H9 (cell line): Measurements from ENCODE around the gene TEX19. TPM values are rescaled to one million over a fixed set of nuclear protein-coding genes. Genes with fewer than 3 reads are reported as not detected.

Experiments used
- DNase-seq: peaks from one replicate; pipeline ENCODE4 v3.0.0-alpha.2; 2017
- H2AFZ ChIP-seq: one replicate; pipeline ENCODE4 v1.6.1; 2013; ENCODE audit warnings: mild to moderate bottlenecking, low read length, control low read depth, moderate library complexity
- H2AK5ac ChIP-seq: 2 replicates; pipeline ENCODE4 v1.6.1; 2013; ENCODE audit warnings: low read length, control low read depth, mixed read lengths; ENCODE audit not compliant: insufficient read length
- H2BK120ac ChIP-seq: one replicate; pipeline ENCODE4 v1.6.1; 2013; ENCODE audit warnings: low read depth, mild to moderate bottlenecking, low read length, control low read depth, inconsistent platforms; ENCODE audit not compliant: poor library complexity, severe bottlenecking
- H2BK12ac ChIP-seq: 2 replicates; pipeline ENCODE4 v1.6.1; 2013; ENCODE audit warnings: low read length, control low read depth, mixed read lengths, low read depth; ENCODE audit not compliant: insufficient read length
- H2BK15ac ChIP-seq: 2 replicates; pipeline ENCODE4 v1.6.1; 2013; ENCODE audit warnings: low read depth, low read length, control low read depth
- H2BK20ac ChIP-seq: one replicate; pipeline ENCODE4 v1.6.1; 2013; ENCODE audit warnings: low read depth, mild to moderate bottlenecking, low read length, control low read depth, inconsistent platforms; ENCODE audit not compliant: poor library complexity, severe bottlenecking
- H2BK5ac ChIP-seq: 2 replicates; pipeline ENCODE4 v1.6.1; 2013; ENCODE audit warnings: low read length, control low read depth, mixed read lengths; ENCODE audit not compliant: insufficient read length
- H3K14ac ChIP-seq: 2 replicates; pipeline ENCODE4 v1.6.1; 2013; ENCODE audit warnings: low read length, control low read depth; ENCODE audit not compliant: insufficient read depth
- H3K18ac ChIP-seq: 2 replicates; pipeline ENCODE4 v1.6.1; 2013; ENCODE audit warnings: low read depth, mild to moderate bottlenecking, mixed read lengths, low read length, control low read depth; ENCODE audit not compliant: insufficient read length
- H3K23ac ChIP-seq: 2 replicates; pipeline ENCODE4 v1.6.1; 2013; ENCODE audit warnings: low read length, control low read depth, mixed read lengths, low read depth; ENCODE audit not compliant: insufficient read length
- H3K23me2 ChIP-seq: 2 replicates; pipeline ENCODE4 v1.6.1; 2013; ENCODE audit warnings: low read depth, mild to moderate bottlenecking, mixed read lengths, low read length, control low read depth; ENCODE audit not compliant: insufficient read length, poor library complexity, severe bottlenecking
- H3K27ac ChIP-seq: 2 replicates; pipeline ENCODE4 v1.5.1; 2013; ENCODE audit warnings: low read length, control low read depth, mixed read lengths, low read depth; ENCODE audit not compliant: insufficient read length
- H3K27me3 ChIP-seq: 2 replicates; pipeline ENCODE4 v1.6.1; 2013; ENCODE audit warnings: low read length, control low read depth, inconsistent platforms; ENCODE audit not compliant: insufficient read depth
- H3K4ac ChIP-seq: 2 replicates; pipeline ENCODE4 v1.6.1; 2013; ENCODE audit warnings: low read depth, mild to moderate bottlenecking, control low read depth, inconsistent platforms, low read length, moderate library complexity
- H3K4me1 ChIP-seq: 2 replicates; pipeline ENCODE4 v1.6.1; 2013; ENCODE audit warnings: low read length, control low read depth, inconsistent platforms; ENCODE audit not compliant: insufficient read depth
- H3K4me2 ChIP-seq: 2 replicates; pipeline ENCODE4 v1.6.1; 2013; ENCODE audit warnings: low read length, control low read depth, mixed read lengths; ENCODE audit not compliant: insufficient read length, insufficient read depth
- H3K56ac ChIP-seq: 2 replicates; pipeline ENCODE4 v1.6.1; 2013; ENCODE audit warnings: low read depth, mild to moderate bottlenecking, mixed read lengths, low read length, control low read depth; ENCODE audit not compliant: insufficient read length
- H3K79me1 ChIP-seq: 2 replicates; pipeline ENCODE4 v1.6.1; 2013; ENCODE audit warnings: low read depth, mild to moderate bottlenecking, moderate library complexity, low read length, control low read depth, inconsistent platforms; ENCODE audit not compliant: insufficient read depth, poor library complexity, severe bottlenecking
- H3K79me2 ChIP-seq: 2 replicates; pipeline ENCODE4 v1.6.1; 2013; ENCODE audit warnings: low read length, control low read depth, inconsistent platforms; ENCODE audit not compliant: insufficient read depth
- H3K9ac ChIP-seq: 2 replicates; pipeline ENCODE4 v1.6.1; 2013; ENCODE audit warnings: low read length, control low read depth, mixed read lengths; ENCODE audit not compliant: insufficient read length; ENCODE audit errors: extremely low read depth
- H3K9me3 ChIP-seq: one replicate; pipeline ENCODE4 v1.6.1; 2013; ENCODE audit warnings: low read depth, low read length, inconsistent platforms; ENCODE audit not compliant: control insufficient read depth
- H3T11ph ChIP-seq: one replicate; pipeline ENCODE4 v1.6.1; 2013; ENCODE audit warnings: mild to moderate bottlenecking, low read length, control low read depth, inconsistent platforms
- H4K20me1 ChIP-seq: one replicate; pipeline ENCODE4 v1.6.1; 2013; ENCODE audit not compliant: control insufficient read depth, insufficient read length, insufficient read depth
- H4K5ac ChIP-seq: 2 replicates; pipeline ENCODE4 v1.6.1; 2013; ENCODE audit warnings: low read depth, mild to moderate bottlenecking, mixed read lengths, low read length, control low read depth; ENCODE audit not compliant: insufficient read length
- H4K8ac ChIP-seq: replicated peaks from 2 replicates; pipeline ENCODE4 v1.6.1; 2013; ENCODE audit warnings: low read length, control low read depth, mixed read lengths, low read depth; ENCODE audit not compliant: insufficient read length
- H4K91ac ChIP-seq: 2 replicates; pipeline ENCODE4 v1.6.1; 2013; ENCODE audit warnings: low read depth, mild to moderate bottlenecking, moderate library complexity, mixed read lengths, low read length, control low read depth; ENCODE audit not compliant: insufficient read length
- H3K27ac Mint-ChIP-seq, 3 experiments: 2 replicates in 2 of 3; 3 replicates in 1 of 3; pipeline ENCODE4 v1.8.0; 2020 to 2021; ENCODE audit warnings: mixed read lengths in 3 of 3, mild to moderate bottlenecking in 1 of 3, moderate library complexity in 1 of 3
- H3K27me3 Mint-ChIP-seq: 2 replicates; pipeline ENCODE4 v1.8.0; 2021; ENCODE audit warnings: low read depth, mild to moderate bottlenecking, moderate library complexity, mixed read lengths
- H3K36me3 Mint-ChIP-seq, 3 experiments: 2 replicates in 2 of 3; 3 replicates in 1 of 3; pipeline ENCODE4 v1.8.0; 2020 to 2021; ENCODE audit warnings: low read depth in 3 of 3, mixed read lengths in 3 of 3; ENCODE audit not compliant: insufficient read depth in 1 of 3
- H3K4me1 Mint-ChIP-seq, 2 experiments: 2 replicates each; pipeline ENCODE4 v1.8.0; 2020; ENCODE audit warnings: mixed read lengths in 2 of 2
- H3K4me3 Mint-ChIP-seq, 2 experiments: 2 replicates in 1 of 2; 3 replicates in 1 of 2; pipeline ENCODE4 v1.8.0; 2020 to 2021; ENCODE audit warnings: mild to moderate bottlenecking in 2 of 2, mixed read lengths in 2 of 2, moderate library complexity in 1 of 2
- H3K9me3 Mint-ChIP-seq, 2 experiments: 2 replicates in 1 of 2; 3 replicates in 1 of 2; pipeline ENCODE4 v1.8.0; 2020; ENCODE audit warnings: mild to moderate bottlenecking in 2 of 2, mixed read lengths in 2 of 2, moderate library complexity in 1 of 2
- CTCF ChIP-seq: fragments of 200-600 bp; sonication (generic); conservative IDR thresholded peaks from 3 replicates; pipeline ENCODE4 v1.8.0; 2021; ENCODE audit warnings: antibody characterized with exemption, mild to moderate bottlenecking
- WGBS: extraction: QIAGEN DNeasy Blood & Tissue Kit; methylation state at CpG from one replicate; pipeline ENCODE4 v1.1.7; 2013; ENCODE audit warnings: missing lambda C conversion rate, low lambda C conversion rate, mixed read lengths; ENCODE audit not compliant: insufficient read length; ENCODE audit errors: extremely low coverage; 5-methylcytosine and 5-hydroxymethylcytosine counted together
- total RNA-seq: library from RNA; stranded (reverse); gene quantifications from 2 replicates; pipeline ENCODE4 v1.2.1, GENCODE V29; 2021

The TEX19 gene
- total RNA-seq, 1 experiment from 2014 or later: 1.4 TPM

GRCh38 chr17:82327757-82328140, 31.3 kb upstream of the TEX19 start:
- no peak overlapping the region for H3K4me2 ChIP-seq
- H3K4ac ChIP-seq: no peak overlapping the region

More at GRCh38 chr17:82327757-82328140, 31.3 kb upstream of the TEX19 start:
- no peak overlapping the region for H3K18ac ChIP-seq
- H3K23me2 ChIP-seq: no peaks in the 10 kb centered on the region
- H3K27me3 ChIP-seq: peaks cover under 1% of the 10 kb centered on the region; the same call in 1 of the 2 replicates
- H3K4me1 ChIP-seq: peaks cover 5% of the 10 kb centered on the region; the same call in 1 of the 2 replicates
- no peak for DNase-seq
- no peak for TF ChIP-seq CTCF
- Mint-ChIP-seq H3K27ac (no peak overlapping the region), H3K4me1 (peaks cover 16 to 31% of the 10 kb centered on the region in 2 experiments), H3K36me3 (no peaks in the 10 kb centered on the region), H3K27me3 (peaks cover 51% of the 10 kb centered on the region), H3K9me3 (no peaks in the 10 kb centered on the region), H3K4me3 (peak overlapping the region in 1 of 2 experiments; percentile 35; a peak in 1 of 5 replicates)
- no peak overlapping the region for H2BK5ac ChIP-seq
- H2BK15ac ChIP-seq: no peak overlapping the region
- H2BK120ac ChIP-seq: no peak overlapping the region
- H2BK12ac ChIP-seq: no peak overlapping the region
- H3K79me1 ChIP-seq: no peaks in the 10 kb centered on the region
- H4K91ac ChIP-seq: no peak overlapping the region
- WGBS: no CpG with 5 or more reads among the region's 16 CpGs
- no peak overlapping the region for H3K14ac ChIP-seq
- H4K20me1 ChIP-seq: no peaks in the 10 kb centered on the region
- no peak overlapping the region for H3K27ac ChIP-seq
- no peaks in the 10 kb centered on the region for H3K79me2 ChIP-seq
- no peaks in the 10 kb centered on the region for H3K9me3 ChIP-seq
- H3K56ac ChIP-seq: no peak overlapping the region
- H3T11ph ChIP-seq: no peak overlapping the region
- no peak overlapping the region for H3K9ac ChIP-seq
- H4K5ac ChIP-seq: no peak overlapping the region
- H2BK20ac ChIP-seq: no peak overlapping the region
- no peak overlapping the region for H4K8ac ChIP-seq
- H2AFZ ChIP-seq: no peak overlapping the region
- no peak overlapping the region for H2AK5ac ChIP-seq
- H3K23ac ChIP-seq: no peak overlapping the region
